Heart left ventricle (tissue), 13 donors: ENCODE measurements around the gene HPSE2.

ENCODE experiments used
- CTCF ChIP-seq, 12 donors: fragments of 200-600 bp; sonication (generic) in 4 of 12; IDR thresholded peaks; one replicate each; pipeline versions ENCODE4 v1.5.0 to v1.8.0; 2018 to 2022; ENCODE audit warnings: antibody characterized with exemption in 12 of 12, mild to moderate bottlenecking in 5 of 12
- POLR2A ChIP-seq, 2 donors: fragments of 450-650 bp; IDR thresholded peaks; one replicate each; pipeline ENCODE4 v1.6.1; 2017; ENCODE audit warnings: antibody characterized with exemption in 2 of 2, mild to moderate bottlenecking in 2 of 2, moderate library complexity in 2 of 2
- donor health status: ischemic (EF 13 %, LVEDD 7.1; RV severe dilation, severe dysfunction).
- donor health status: DM: no; HTN: yes; CAD: no.
- donor health status: DM: no; HTN: no; CAD: no.
- donor health status: ischemic (EF 25% LVEDD 6.9; RV normal size, moderate dysfunction).
- donor health status: ischemic (EF 25% LVEDD 5.7; RV mildly dilated, moderate dysfunction).
- donor health status: ischemic (EF 35%, LVEDD 5.7; RV mildly dilated, moderate dysfunction).
- donor health status: nonischemic (EF 11% LVEDD 7.7; RV severe dilation, severe dysfunction).
- donor health status: DM: yes; HTN: yes; CAD: no.
- donor health status: PGD.
- donor health status: ischemic (EF 29% LVEDD 5.4; RV normal size, mild dysfunction).
- donor health status: nonischemic (EF 23%, LVEDD 6.1; RV moderate dilation, normal function).

DNA sequence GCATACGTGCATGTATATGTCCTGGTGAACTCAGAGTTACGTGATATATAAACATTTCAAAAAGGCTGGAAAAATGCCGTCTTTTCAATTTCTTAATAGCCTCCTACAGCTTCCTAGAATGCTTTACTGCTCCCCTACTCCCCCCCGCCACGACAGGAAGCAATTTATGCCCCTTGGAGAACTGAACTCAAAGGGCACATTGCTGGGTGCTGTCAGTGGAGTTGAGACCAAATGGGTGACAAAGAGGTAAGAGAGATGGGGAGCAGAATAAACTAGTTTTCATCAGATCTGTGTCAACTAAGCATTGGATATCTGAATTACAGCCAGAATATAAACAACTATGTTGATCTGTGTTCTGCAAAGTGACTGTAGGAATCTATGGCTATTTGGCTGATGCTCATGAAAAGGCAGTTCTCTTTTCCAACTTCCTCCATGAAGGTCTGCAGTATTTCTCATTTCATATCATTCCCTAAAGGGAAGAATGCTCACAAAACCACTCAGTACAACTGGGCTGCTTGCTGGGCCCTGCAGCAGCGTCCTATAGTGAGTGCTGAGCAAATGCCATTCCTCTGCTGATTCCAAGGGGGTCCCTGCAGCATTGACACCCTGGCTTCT, 617.6 kb downstream of the HPSE2 start:
- TF ChIP-seq POLR2A (IDR thresholded peaks at IDR 0.05) (no peak), CTCF (IDR thresholded peaks at IDR 0.05) (no peak)
